Stimulated activated CD8-positive, alpha-beta memory T cell treated with anti-CD3 and anti-CD28 coated beads, Interleukin-7, amount 100 ng/mL, for 48 hours (primary cell): ENCODE measurements around the gene VGLL4.
"Not testable (repeated sequence)": the region's sequence is repeated elsewhere in the genome, so short reads cannot be mapped to it uniquely, and the experiment has no call there.

Experiments
- DNase-seq, 2 donors: peaks; one replicate each; pipeline ENCODE4 v3.0.0-alpha.2; 2020; ENCODE audit warnings: low read depth in 1 of 2; ENCODE audit errors: extremely low read depth in 1 of 2

Gene VGLL4

GRCh38 chr3:11607816-11608215 is 35.9 kb downstream of the VGLL4 start:
- DNase-seq, result no peak

- DNase-seq, result no peak
These were observed 36.8 kb downstream of the VGLL4 start for GRCh38 chr3:11606865-11607440.

- no peak for DNase-seq
These were observed 37.5 kb downstream of the VGLL4 start for GRCh38 chr3:11606090-11606784.

- DNase-seq, result no peak
These were observed 38.3 kb downstream of the VGLL4 start for GRCh38 chr3:11605398-11605797.

DNA sequence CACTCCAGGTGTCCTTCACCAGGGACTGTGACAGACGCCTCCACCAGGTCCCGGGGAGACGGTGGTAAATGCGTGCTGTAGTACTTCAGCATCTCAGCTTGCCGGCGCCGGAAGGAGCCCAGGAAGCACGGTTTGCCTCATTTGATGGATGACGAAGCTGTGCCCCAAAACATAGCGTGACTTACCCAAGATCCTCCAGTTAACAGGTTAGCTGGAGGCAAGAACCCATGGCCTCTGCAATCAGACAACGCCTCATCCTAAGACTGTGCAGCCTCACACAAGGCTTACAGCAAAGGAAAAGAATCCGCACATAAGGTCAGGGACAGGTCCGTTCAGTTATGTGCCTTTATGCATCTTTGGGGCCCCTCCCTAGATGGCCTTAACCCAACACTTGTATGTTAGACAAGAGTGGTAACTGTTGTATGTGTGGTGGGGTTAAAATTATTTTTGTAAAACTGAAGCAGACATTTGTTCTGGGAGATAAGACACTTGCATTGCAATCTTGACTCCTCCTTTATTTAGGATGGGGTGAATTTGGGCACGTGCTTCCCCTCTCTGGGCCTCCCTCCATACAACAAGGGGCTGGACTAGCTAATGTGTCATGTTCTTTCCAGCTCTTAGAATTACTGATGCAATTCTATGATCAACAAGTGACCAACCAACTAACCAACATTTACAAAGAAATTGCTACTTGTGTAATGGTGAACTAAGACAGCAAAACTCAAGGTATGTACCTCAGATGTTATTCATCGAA is 39.4 kb downstream of the VGLL4 start:
- no peak for DNase-seq

DNA sequence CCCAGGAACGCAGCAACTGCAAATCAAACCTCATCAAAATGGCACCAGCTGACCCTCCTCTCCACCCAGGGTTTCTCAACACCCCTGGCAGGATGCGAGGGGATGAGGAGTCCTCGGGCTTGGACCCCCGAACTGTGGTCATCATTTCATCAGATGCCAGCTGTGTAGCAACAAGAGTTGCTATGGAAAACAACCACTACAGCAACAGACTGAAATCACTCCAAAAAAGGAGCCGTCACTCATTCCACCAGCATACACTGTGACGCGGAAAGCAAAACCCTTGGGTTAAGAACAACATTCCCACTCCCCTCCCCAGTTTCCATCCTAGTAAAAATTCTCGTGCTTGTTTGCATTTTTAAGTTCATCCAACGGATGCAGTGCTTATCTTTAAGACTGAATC is 40.1 kb downstream of the VGLL4 start:
- no peak for DNase-seq

DNA sequence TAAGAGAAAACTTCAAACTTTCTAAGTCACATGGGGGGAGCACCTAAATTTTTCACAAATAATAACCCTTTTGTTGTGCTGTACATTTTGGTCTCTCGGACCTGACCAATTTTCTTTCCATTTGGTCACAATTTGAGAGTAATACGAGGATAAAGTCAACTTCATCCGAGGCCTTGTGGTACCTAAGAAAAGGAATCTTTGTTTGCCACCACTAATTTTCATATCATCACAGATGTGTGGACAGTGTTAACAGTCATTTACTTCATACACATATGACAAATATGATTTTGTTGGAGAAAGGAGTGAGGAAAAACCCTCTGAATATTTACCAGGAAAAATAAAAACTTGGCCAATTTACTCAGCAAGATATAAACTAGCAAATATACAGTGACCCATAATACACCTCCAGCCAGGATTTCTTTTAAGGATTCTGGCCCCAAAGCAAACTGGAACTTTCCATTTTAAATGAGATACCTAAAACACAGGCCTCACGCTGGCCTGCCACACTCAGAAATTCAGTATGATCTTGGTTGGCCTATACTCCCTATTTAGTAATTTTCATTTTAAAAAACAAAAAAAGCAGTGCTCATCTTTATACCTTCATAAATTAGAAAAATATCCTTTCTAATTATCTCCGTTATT is 40.7 kb downstream of the VGLL4 start:
- DNase-seq, result no peak

DNA sequence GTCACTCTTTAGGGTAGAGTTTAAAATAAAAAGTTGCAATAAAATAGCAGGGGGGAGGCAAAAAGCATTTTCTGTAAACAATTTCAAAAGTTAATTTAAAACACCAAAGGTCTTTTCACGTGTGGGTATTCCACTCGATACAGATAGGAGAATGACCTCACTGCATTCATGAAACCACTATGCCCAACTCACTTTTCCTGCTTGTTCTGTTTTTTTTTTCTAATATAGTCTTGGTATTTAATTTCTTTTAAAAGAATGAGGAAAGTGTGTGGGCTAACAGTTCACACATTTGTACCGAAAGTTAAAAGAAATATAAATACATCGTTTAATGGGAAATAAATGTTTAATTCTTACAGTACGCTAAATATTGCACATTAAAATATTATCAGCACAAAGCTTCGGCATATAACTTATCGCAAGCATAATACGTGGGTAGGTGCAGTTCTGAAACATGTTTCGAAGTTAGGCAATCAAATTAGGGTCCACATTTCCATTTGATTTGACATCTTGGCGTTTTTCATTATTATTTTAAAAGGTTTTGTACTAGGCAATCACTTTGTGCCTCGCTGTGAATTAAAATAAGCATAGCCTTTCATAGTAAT is 41.4 kb downstream of the VGLL4 start:
- DNase-seq, result no peak

DNA sequence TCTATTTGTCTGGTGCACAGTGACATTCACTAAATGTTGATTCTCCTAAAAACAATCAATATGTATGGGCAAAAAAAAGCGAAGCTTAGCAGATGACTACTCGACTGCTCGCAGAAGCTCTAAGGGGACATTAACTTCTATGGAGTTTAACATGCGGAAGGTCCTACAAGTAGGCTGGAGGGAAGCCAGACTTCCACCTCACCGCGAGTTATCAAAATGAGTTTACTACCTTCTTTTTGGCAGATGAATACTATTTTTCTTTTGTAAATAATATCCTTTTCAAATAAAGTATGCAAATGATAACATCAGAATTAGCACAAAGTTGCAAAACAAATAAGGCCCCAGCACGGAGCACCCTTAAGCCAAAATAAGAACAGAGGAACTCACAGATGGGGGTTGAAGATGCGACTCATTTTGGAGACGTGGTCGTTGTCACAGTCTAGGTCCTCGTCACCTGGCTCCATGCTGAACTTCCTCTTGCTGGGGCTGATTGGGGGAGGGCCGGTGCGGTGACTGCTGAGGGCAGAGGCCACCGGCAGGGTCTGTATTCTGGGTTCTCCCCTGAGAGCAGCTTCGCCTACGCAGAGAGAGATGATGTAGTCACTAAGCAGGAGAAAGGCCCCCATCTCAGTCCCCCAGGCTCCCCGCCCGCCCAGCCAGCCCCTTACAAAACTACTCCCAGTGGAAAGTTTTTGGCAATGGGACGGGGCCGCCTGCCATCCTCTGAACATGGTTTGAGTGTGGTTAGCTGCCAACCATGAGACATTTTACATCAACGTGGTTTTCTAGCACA is 42.1 kb downstream of the VGLL4 start:
- DNase-seq, result peak; percentile 54 to 57

DNA sequence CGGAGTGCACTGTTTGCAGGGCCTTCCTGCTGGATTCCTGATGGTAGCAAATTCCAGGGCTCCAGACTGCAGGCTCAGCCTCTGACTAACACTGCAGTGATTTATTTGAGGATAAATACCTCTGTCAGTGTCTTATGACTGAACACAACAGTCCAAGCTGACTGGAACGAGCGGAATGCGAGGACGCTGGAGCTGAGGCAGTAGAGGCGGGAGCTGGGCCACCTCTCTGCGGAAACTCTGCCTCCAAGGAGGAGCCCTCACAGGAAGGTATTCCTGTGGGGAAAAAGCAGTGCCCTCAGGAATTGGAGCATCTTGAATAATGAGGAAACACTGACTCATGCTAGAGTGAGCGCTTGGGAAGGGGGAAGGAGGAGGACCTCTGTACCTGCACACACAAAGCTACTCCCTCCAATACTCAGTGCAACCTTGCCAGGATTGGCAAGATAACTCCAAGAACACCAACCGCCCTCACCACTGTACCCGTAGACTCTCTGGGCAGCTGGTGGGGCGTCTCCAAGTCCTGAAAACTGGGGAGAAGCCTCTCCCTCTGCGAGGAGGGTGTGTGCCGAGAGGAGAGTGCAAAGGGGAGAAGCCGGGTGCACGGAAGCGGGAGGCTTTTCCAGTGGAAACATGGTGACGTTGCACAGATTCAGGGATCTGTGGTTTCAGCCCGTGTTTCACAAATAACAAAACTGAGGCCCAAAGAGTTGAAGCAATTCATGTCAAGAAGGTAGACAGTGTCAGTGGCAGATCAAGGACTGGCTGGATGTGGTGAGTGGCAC is 43.0 kb downstream of the VGLL4 start:
- DNase-seq, result no peak

DNA sequence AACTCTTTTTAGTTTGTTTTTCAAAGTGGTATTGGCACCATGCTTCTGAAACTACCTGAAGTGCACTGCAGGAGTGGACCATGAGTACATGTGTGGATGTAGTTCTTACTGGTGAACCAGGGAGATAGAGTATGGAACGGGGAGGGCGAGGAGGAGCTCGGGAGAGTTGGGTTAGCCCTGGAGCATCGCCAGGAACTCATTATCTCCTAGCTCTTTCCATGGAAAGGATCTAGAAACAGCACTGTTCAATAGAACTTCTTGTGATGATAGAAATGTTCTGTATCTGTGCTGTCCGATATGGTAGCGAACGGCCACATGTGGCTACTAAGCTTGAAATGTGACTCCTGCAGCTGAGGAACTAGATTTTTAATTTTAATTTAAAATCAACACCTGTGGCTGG is 47.3 kb downstream of the VGLL4 start:
- no peak for DNase-seq

- not testable (repeated sequence) for DNase-seq
These were observed 48.7 kb downstream of the VGLL4 start for GRCh38 chr3:11595024-11595423.

DNA sequence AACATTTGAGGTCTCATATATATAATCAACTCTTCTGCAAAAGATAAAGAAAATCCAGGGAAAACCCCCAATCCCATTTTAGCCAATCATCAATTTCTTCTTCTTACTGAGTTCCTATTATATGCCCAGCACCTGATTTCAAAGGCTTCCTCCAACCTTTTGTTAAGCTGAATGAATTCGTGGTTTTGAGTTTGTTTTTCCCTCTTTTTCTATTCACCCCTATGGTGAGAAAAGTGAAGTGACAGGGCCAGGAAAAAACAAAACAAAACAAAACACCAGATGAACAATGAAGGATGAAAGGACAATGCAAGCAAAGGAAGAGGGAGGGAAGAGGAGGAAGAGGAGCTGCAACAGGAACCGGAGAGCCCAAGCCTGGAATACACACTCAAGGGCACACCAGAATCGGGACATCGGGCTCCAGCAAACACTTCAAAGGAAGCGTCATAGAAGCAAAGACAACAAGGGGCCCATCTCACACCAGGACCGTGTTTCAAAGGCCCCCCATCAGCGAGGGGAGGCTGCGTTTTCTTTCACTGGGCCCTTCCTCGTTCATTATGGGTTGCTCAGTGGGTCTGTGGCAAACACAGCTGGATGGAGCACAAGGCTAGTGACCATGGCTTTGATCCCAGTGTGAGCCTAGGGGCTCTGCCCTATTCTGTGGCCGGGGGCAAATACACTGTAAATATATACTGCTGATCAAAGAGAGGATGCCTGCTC is 50.2 kb downstream of the VGLL4 start:
- DNase-seq, result no peak

DNA sequence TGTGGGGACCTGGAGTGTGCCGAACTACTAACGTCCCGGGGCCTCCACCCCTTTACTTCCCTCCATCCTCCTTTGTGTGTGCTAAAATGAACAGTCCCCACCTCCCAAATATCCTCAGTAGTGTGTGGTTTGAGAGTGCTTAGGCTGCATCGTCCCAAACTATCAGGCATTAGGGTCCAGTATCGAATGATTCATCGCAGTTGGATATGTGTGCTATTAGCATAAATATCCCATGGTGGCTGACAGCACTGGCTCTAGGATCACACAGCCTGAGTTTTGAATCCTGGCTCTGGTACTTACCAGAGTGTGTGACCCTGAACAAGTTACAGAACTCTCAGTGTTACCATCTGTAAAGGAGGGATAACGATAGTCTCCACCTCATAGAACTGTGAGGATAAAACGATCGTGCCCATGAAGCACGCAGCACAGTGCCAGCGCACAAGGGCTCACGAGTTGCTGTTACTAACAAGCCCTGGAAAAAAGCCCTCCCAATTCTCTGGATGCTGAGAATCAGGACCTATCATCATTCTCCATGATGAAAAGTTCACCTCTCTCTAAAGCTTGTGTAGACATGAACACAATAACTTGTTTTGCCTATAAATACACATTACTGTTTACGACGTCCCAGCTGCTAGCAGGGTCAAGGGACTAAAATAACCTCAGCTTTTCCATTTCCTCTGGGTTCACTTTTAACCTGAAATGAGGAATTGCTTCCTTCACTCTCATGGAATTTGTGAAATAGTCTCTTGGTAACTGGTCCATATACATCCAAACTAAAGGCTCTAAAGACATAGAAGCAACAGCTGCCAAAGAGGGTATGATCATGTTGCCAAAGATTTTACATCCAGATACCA is 51.0 kb downstream of the VGLL4 start:
- DNase-seq, result no peak

- DNase-seq, result no peak
These were observed 52.1 kb downstream of the VGLL4 start for GRCh38 chr3:11591391-11592282.

GRCh38 chr3:11591002-11591355 is 52.7 kb downstream of the VGLL4 start:
- DNase-seq, result no peak

DNA sequence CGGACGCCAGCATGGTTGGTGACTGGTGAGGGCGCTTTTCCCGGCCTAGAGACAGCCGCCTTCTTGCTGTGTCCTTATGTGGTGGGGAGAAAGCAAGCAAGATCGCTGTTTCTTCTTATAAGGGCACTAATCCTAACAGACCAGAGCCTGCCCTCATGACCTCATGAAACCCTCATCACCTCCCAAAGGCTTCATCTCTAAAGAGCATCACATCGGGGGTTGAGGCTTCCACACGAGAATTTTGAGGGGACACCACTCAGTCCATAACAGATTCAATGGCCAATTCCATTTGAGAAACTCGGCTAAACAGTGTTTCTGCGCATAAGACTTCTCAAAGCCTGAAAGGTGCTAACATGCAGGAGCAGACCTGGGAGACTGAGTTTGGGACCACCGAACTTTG is 54.0 kb downstream of the VGLL4 start:
- DNase-seq, result no peak
